ENCODE data around the gene NOL4L.

NOL4L gene

DNA sequence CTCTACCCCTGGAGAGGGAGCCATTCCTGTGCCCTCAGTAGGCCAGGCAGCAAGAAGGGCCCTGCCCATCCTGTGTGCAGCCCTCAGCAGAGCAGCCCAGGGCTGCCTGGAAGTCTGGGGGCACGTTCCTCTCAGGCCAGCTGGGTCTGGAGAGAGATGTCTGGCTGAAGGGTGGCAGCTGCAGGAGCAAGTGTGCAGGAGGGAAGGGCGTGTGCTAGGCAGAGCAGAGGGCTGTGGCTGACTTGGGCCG, 62.7 kb downstream of the NOL4L start:
- Histone ChIP-seq H4K20me1 (ENCODE audit: low read depth, low read length) (no peaks in the 10 kb centered on the region), H3K4me2 (ENCODE audit: low read depth, low read length, poor library complexity, severe bottlenecking) (no peak overlapping the region), H3K27ac (ENCODE audit: low read depth, low read length) (no peak overlapping the region), H3K9me2 (replicated peaks; ENCODE audit: insufficient read depth, low read length) (no peaks in the 10 kb centered on the region), H3K4me3 (ENCODE audit: insufficient read depth, low read length, poor library complexity, severe bottlenecking) (no peak overlapping the region), H3K9me3 (ENCODE audit: insufficient read depth, low read length) (no peaks in the 10 kb centered on the region), H3F3A (ENCODE audit: insufficient read depth) (no peaks in the 10 kb centered on the region), H3K9ac (ENCODE audit: low read length) (no peak overlapping the region), H3K79me2 (ENCODE audit: insufficient read depth, low read length) (no peaks in the 10 kb centered on the region), H2AFZ (ENCODE audit: low read depth, low read length, severe bottlenecking) (no peak overlapping the region), H3K27me3 (ENCODE audit: low read length) (no peaks in the 10 kb centered on the region), H3K36me3 (ENCODE audit: low read length) (no peaks in the 10 kb centered on the region)
- TF ChIP-seq EZH2phosphoT487 (conservative IDR thresholded peaks at IDR 0.05; ENCODE audit: low read length) = no peak
- TF ChIP-seq, protein P1, sequence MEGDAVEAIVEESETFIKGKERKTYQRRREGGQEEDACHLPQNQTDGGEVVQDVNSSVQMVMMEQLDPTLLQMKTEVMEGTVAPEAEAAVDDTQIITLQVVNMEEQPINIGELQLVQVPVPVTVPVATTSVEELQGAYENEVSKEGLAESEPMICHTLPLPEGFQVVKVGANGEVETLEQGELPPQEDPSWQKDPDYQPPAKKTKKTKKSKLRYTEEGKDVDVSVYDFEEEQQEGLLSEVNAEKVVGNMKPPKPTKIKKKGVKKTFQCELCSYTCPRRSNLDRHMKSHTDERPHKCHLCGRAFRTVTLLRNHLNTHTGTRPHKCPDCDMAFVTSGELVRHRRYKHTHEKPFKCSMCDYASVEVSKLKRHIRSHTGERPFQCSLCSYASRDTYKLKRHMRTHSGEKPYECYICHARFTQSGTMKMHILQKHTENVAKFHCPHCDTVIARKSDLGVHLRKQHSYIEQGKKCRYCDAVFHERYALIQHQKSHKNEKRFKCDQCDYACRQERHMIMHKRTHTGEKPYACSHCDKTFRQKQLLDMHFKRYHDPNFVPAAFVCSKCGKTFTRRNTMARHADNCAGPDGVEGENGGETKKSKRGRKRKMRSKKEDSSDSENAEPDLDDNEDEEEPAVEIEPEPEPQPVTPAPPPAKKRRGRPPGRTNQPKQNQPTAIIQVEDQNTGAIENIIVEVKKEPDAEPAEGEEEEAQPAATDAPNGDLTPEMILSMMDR (IDR thresholded peaks at IDR 0.05; ENCODE audit: insufficient read depth, low read length, poor library complexity, severe bottlenecking) = no peak

DNA sequence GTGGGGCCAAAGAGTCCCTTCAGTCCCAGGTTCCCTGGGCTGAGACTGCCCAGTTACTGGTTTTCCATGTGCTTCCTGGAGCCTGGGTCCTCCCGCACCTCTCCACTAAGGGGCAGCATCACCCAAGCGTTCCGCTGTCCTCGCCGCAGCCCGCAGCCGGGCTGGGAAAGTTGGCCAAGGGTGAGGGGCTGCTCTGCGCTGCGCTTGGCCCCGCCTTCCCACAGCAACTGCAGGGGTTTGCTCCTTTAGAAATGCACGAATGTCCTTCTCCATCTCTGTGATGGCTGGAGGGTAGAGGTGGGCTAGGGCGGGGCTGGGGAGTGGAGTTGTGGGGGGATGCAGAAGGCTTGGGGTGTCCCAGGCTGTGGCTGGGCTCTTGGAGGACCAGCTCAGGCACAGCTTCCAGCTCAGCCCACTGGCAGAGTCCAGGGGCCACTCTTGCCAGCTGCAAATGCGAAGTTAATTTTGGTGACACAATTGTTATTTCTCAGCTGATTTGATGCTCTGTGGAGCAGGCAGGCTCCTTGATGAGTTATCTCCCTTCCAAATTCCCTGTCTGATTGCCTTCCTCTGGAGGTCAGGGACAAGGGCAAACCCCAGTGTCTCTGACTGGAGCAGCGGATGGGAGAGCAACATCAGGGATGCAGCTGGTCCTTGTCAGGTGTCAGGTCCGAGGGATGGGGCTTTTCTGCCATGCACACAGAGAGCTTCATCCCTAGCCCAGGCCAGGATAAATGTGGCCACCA, 63.2 kb downstream of the NOL4L start:
- H3K9me2 ChIP-seq (replicated peaks; ENCODE audit: insufficient read depth, low read length) = no peaks in the 10 kb centered on the region
- no peaks in the 10 kb centered on the region for H4K20me1 ChIP-seq (ENCODE audit: low read depth, low read length)
- H3K9ac ChIP-seq (ENCODE audit: low read length) = no peak overlapping the region
- H3K4me2 ChIP-seq (ENCODE audit: low read depth, low read length, poor library complexity, severe bottlenecking) = no peak overlapping the region
- no peak for TF ChIP-seq EZH2phosphoT487 (conservative IDR thresholded peaks at IDR 0.05; ENCODE audit: low read length)
- TF ChIP-seq, protein P1 (IDR thresholded peaks at IDR 0.05; ENCODE audit: insufficient read depth, low read length, poor library complexity, severe bottlenecking) = peak; percentile 47
- no peak overlapping the region for H3K27ac ChIP-seq (ENCODE audit: low read depth, low read length)
- no peak overlapping the region for H2AFZ ChIP-seq (ENCODE audit: low read depth, low read length, severe bottlenecking)
- no peaks in the 10 kb centered on the region for H3K27me3 ChIP-seq (ENCODE audit: low read length)
- H3K79me2 ChIP-seq (ENCODE audit: insufficient read depth, low read length) = no peaks in the 10 kb centered on the region
- H3K4me3 ChIP-seq (ENCODE audit: insufficient read depth, low read length, poor library complexity, severe bottlenecking) = no peak overlapping the region
- no peaks in the 10 kb centered on the region for H3K9me3 ChIP-seq (ENCODE audit: insufficient read depth, low read length)
- H3K36me3 ChIP-seq (ENCODE audit: low read length) = no peaks in the 10 kb centered on the region
- H3F3A ChIP-seq (ENCODE audit: insufficient read depth) = no peaks in the 10 kb centered on the region

DNA sequence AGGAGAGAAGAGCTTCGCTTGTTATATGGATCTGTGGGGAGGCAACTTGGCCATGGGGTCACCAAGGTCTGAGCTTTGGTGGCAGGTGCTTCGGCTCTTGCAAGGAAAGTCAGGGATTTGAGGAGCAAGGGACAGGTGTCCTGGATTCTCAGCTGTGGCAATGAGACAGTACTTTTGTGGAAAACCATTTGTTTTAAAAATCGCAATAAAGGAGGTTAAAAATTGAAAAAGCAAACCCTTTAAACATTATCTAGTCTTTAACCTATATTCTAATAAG, 64.3 kb downstream of the NOL4L start:
- H2AFZ ChIP-seq (ENCODE audit: low read depth, low read length, severe bottlenecking) = no peak overlapping the region

More for the DNA sequence above, 64.3 kb downstream of the NOL4L start:
- Histone ChIP-seq H3K79me2 (ENCODE audit: insufficient read depth, low read length) (no peaks in the 10 kb centered on the region), H3K9ac (ENCODE audit: low read length) (no peak overlapping the region), H3K36me3 (ENCODE audit: low read length) (no peaks in the 10 kb centered on the region), H3K27ac (ENCODE audit: low read depth, low read length) (no peak overlapping the region), H3K27me3 (ENCODE audit: low read length) (no peaks in the 10 kb centered on the region), H3F3A (ENCODE audit: insufficient read depth) (no peaks in the 10 kb centered on the region), H4K20me1 (ENCODE audit: low read depth, low read length) (no peaks in the 10 kb centered on the region), H3K4me2 (ENCODE audit: low read depth, low read length, poor library complexity, severe bottlenecking) (no peak overlapping the region), H3K9me2 (replicated peaks; ENCODE audit: insufficient read depth, low read length) (no peaks in the 10 kb centered on the region), H3K9me3 (ENCODE audit: insufficient read depth, low read length) (no peaks in the 10 kb centered on the region), H3K4me3 (ENCODE audit: insufficient read depth, low read length, poor library complexity, severe bottlenecking) (no peak overlapping the region)
- TF ChIP-seq, protein P1 (IDR thresholded peaks at IDR 0.05; ENCODE audit: insufficient read depth, low read length, poor library complexity, severe bottlenecking) = no peak
- no peak for TF ChIP-seq EZH2phosphoT487 (conservative IDR thresholded peaks at IDR 0.05; ENCODE audit: low read length)
